ENCODE measurements around the gene RAN. TPM values are rescaled to one million over a fixed set of nuclear protein-coding genes. Genes with fewer than 3 reads are reported as not detected.
A peak's percentile ranks its signal among the peaks of the same experiment; 100 is the strongest.

Gene RAN
- total and polyA plus RNA-seq, 9 of the 15 experiments (the other 6 are each of a cell fraction or from before 2014, with no cell fraction given): 1,687 to 3,820 (median 2,300) TPM

- TF ChIP-seq ZSCAN32 (CRISPR knock-in tag; IDR thresholded peaks at IDR 0.05) (no peak), CBFA2T2 (conservative IDR thresholded peaks at IDR 0.05) (no peak), ATF3 (IDR thresholded peaks at IDR 0.05) (no peak), ATF3 (CRISPR knock-in tag; conservative IDR thresholded peaks at IDR 0.05) (no peak), ARID3B (CRISPR knock-in tag; IDR thresholded peaks at IDR 0.05; ENCODE audit: borderline replicate concordance) (no peak), STAG1 (CRISPR knock-in tag; IDR thresholded peaks at IDR 0.05; ENCODE audit: borderline replicate concordance) (no peak), YBX1 (IDR thresholded peaks at IDR 0.05) (no peak), RBFOX2 (IDR thresholded peaks at IDR 0.05; ENCODE audit: low read depth, low read length) (peak; percentile 79), EZH2 (IDR thresholded peaks at IDR 0.05; ENCODE audit: borderline replicate concordance, low read depth, low read length) (no peak), RAD51 (IDR thresholded peaks at IDR 0.05; ENCODE audit: borderline replicate concordance, low read depth) (no peak), BRD4 (IDR thresholded peaks at IDR 0.05) (0 out of 2 replicates have a peak, but pooled peaks have one; percentile 71), FOXP1 (CRISPR knock-in tag; IDR thresholded peaks at IDR 0.05) (peak; percentile 75; the same call in 1 of the 2 replicates), BCL6 (CRISPR knock-in tag; IDR thresholded peaks at IDR 0.05) (no peak), TBP (optimal IDR thresholded peaks at IDR 0.05; ENCODE audit: low read depth, low read length) (no peak), TRIM25 (IDR thresholded peaks at IDR 0.05; ENCODE audit: borderline replicate concordance) (no peak), RBM22 (IDR thresholded peaks at IDR 0.05; ENCODE audit: low read depth, low read length, poor library complexity, severe bottlenecking) (peak; percentile 45), SAFB (IDR thresholded peaks at IDR 0.05; ENCODE audit: borderline replicate concordance, low read depth, low read length) (no peak), GTF2E2 (tag; IDR thresholded peaks at IDR 0.05) (0 out of 2 replicates have a peak, but pooled peaks have one; percentile 73), MCM7 (IDR thresholded peaks at IDR 0.05) (no peak)
Observed at GRCh38 chr12:130872179-130873096, 572 bp downstream of the RAN start (continued).

All from K562 (cell line).